ENCODE measurements around the gene SMYD3.
"Not testable (repeated sequence)": the region's sequence is repeated elsewhere in the genome, so short reads cannot be mapped to it uniquely, and the experiment has no call there.

SMYD3 gene

GRCh38 chr1:245730801-245731200, 776.3 kb downstream of the SMYD3 start:
- no peak for DNase-seq

DNA sequence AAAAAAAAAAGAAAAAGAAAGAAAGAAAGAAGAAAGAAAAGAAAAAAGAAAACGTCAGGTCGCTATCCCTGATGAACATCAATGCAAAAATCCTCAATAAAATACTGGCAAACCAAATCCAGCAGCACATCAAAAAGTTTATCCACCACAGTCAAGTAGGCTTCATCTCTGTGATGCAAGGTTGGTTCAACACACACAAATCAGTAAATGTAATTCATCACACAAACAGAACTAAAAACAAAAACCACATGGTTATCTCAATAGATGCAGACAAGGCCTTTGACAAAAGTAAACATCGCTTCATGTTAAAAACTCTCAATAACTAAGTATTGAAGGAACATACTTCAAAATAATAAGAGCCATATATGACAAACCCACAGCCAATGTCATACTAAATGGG, 779.0 kb downstream of the SMYD3 start:
- DNase-seq = not testable (repeated sequence)

- DNase-seq = no peak
These were observed 785.6 kb downstream of the SMYD3 start for GRCh38 chr1:245721488-245721887.

GRCh38 chr1:245718951-245719350, 788.1 kb downstream of the SMYD3 start:
- DNase-seq = no peak

DNA sequence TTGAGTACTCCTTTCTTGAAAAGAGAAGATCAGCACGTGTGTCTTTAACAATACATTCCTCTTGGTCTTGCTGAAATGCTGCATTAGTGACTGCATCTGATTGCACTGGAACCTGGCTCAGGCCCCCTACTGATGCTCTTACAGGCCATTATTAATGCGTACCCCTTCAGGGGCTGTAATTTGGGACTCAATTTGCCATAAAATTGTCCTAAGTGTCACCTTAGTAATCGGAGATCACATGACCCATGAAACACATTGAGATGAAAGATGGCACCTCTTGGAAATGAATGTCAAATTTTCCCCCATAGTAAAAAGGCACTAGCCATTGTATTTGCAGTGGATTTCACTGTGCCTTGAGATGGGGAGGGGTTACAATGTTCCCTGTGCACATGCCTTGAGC, 789.0 kb downstream of the SMYD3 start:
- no peak for DNase-seq

DNA sequence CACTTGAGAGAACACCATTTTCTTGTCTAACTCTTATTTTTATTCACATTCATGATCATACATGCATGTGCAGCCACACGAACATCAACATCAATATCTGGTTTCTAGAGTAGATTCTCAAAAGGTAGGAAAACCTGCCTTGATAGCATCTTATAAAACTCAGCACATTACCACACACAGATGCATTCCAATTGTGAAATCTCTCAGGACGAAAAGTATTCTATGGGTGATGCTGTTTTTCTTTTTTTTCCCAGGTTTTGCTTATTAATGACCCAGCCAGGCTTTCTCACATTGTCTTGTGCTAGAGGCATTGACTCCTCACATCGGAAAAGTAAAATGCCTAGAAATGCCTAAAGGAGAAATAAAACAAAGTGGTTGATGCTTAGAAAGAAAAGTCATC, 789.5 kb downstream of the SMYD3 start:
- no peak for DNase-seq

DNA sequence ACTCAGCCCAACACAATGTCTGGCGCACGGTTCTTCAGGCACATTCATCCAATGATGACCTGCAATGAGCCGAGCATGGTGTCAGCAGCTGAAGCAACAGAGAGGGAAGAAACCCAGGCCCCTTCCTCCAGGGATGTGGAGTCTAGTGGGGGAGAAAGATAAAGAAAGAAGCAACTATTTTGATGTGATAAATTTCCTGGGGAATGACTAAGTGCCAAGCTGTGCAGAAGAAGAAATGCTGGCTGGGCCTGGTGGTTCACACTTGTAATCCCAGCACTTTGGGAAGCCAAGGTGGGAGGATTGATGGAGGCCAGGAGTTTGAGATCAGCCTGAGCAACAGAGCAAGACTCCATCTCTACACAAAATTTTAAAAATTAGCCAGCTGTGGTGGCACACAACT, 790.5 kb downstream of the SMYD3 start:
- DNase-seq = no peak

DNA sequence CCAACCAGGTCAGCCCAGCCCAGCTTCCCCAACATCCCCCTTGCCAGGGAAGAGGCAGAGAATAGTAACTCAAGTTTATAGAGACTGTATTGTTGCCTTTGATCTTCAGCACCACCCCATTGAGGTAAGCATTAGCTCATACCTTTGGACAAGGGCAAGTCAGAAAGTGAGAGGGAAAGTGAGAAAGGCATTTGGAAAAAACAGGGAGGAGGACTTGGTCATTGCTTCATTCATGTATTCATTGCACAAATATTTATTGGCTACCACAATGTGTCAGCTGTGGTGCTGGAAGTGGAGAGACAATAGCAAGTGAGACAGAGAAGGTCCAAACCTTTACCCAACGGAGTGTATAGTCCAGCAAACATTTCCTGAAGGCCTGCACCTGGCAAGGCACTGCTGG, 791.1 kb downstream of the SMYD3 start:
- no peak for DNase-seq

DNA sequence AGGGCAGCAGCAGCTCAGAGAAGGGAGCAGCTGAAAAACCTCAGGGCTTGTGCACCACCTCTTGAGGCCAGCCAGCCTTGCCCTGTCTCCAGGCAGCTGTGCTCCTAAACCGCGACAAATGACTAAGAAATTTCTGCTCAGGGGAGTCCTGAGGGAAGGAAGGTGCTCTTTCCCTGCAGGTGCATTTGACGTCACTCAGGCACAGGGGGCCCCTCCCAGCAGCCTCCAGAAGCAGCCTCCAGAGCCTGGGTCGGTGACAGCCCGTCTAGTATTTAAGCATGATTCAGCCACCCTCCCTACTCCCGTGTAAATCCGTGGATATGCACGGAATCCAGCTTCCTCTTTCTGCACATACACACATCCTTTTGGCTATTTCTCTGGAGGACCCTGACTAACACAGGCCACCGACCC, 791.8 kb downstream of the SMYD3 start:
- no peak for DNase-seq

- DNase-seq = not testable (repeated sequence)
These were observed 793.1 kb downstream of the SMYD3 start for GRCh38 chr1:245714027-245714426.

DNA sequence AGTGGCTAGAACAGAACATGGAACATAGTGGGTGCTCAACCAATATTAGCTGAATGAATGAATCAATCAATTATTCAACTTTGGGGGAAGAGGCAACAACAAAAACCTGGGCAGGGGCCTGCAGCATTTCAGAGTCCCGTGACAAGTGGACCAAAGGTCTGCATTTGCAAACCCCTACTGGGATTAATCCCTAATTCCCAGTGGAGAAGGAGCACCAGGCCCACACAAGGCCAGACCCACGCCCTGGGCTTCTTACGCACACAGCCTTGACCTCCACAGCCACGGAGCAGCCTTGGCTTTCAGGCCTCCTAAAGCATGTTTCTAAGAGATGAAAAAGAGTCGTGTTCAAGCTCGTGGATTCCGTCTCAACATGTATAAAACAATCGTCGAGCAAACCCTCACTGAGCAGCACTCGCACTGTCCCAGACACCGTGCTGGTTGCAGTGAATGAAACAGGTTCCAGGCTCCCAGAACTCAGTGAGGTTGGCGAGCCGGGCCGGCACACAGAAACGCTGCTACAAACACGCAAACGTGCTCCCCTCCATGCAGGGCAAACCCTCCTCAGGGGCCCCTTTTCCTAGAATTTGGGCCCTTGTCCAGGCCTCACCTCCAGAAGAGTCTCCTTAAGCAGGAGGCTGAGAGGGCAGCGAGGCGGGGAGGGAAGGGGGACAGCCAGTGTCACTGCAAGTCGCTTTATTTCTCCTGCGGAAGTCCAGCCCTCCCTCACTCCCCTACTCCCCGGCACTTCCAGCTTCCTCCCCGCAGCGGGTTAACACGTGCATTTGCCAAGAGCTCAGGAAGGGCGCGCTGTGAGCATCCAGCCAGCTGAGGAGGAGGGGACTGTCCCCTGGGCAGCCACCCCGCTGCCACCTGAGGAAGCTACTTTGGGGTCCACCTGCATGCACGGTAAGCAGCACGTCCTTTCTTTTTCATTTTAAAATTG, 795.8 kb downstream of the SMYD3 start:
- no peak for DNase-seq

GRCh38 chr1:245707941-245708340, 799.1 kb downstream of the SMYD3 start:
- no peak for DNase-seq

GRCh38 chr1:245704765-245705164, 802.3 kb downstream of the SMYD3 start:
- no peak for DNase-seq

DNA sequence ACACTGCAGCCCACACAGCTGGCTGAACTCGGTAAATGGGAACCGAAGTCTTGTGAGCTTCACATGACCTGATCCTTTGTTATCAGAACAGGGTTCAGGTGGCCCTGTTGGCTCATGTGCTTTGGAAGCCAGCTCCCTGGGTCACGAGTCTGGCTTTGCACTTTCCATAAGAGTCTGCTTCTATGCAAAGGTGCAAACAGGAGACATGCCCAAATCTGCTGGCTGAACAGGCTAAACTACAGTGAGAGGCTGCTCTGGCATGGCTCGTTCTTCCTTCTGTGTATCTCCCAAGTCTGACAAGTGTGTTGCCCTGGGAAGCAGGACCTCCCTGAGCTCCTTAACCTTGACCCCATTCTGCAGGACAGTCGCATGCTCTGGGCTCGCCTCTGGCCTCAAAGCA, 802.7 kb downstream of the SMYD3 start:
- no peak for DNase-seq

DNA sequence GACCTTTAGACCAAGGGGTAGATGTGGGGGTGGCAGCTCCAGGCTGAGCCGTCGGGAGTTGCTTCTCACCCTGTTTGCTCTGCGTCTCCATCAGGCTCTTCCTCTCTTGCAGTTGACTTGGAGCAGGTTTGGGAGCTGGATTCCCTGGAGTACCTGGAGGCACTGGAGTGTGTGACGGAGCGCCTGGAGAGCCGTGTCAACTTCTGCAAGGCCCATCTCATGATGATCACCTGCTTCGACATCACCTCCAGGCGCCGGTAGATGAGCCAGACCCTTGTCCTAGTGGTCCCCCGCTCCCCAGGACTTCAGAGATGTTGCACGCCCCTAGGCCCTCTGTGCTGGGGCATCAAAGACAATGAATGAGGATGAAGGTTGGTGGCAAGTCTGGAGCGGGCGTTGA, 804.7 kb downstream of the SMYD3 start:
- DNase-seq = no peak

DNA sequence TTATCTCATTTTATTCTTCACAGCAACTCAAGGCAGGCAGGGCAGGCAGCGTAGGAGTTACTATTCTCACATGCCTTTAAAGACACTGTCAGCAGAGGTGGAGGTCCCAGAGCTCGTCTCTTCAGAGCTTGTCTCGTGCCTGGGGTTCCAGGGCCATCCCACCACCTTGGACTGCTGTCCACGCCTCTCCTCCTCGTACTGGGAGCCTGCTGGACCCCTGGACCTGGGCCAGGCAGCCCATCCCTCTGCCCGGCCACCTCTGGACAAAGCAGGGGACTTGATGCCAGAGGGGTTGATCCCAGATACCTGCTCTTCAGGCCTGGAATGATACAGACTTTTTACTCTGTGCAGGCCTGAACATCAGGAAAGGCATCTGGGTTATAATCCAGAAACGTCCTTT, 805.4 kb downstream of the SMYD3 start:
- DNase-seq = no peak

DNA sequence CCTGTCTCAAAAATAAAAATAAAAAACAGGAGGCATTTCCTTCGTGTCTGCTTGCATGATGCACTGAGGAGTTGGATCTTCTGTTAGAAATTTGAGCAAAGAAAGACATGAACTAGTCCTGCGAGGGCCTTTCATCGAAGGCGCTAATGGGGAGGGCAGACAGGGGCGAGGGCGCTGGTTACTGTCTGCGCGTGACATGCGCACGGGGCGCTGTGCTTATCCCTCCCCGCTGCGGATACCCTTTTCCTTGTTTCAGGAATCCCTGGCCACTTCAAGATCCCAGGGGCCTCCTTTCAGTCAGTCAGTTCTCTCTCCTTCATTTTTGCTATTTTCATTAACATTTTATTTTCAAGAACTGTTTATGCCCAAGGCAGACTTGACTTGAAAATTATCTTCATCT, 806.4 kb downstream of the SMYD3 start:
- no peak for DNase-seq
